GM12873 (cell line): ENCODE results near the gene POLE.
A peak's percentile ranks its signal among the peaks of the same experiment; 100 is the strongest.

Source experiments
- CTCF ChIP-seq: IDR thresholded peaks from 2 replicates; pipeline ENCODE4 v1.5.1; 2012; ENCODE audit warnings: low read depth, mild to moderate bottlenecking, moderate library complexity, low read length, control low read depth; ENCODE audit not compliant: insufficient read depth; ENCODE audit errors: missing control alignments

The POLE gene

GRCh38 chr12:132638541-132639408, 48.4 kb downstream of the POLE start:
- peak; percentile 87 for TF ChIP-seq CTCF

- TF ChIP-seq CTCF, result no peak
Measured at GRCh38 chr12:132637811-132638210, 49.3 kb downstream of the POLE start.

DNA sequence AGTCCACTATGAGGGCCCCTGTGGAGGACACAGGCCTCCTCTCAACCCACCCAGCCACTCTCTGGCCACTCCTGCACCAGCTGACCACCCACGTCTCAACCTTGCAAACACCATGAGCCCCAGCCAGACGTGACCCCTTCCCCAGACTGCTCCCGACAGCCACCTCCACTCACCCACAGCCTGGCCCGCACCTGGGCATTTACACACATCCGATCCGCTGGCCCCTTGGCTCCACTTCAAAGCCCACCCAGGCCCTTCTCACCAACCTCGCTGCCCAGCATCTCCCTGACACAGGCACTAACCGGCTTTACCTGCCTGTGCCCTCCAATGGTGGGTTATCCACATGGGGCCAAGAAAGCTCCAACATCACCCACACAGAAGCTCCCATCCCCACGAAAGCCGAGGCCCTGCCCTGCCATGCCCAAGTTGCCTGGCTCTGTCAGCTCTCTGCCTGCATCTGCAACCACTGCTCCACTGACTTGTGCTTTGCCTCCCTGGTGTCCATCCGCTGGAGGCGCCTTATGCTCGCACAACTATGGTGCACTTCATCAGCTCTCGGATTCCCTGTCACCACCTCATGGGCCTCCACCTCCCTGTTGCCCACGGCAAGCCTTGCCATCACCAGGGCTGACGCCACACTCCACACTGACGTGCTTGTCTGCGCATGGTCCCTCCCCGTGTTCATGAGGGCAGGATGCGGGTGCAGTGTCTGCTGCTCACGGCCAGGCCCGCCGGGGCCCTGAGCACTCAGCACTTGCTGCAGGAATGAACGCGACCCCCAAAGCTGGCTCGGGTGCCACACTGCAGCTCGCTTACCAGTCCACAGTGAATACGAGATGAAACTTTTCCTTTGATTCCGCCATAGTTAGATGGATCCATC, 51.8 kb downstream of the POLE start:
- no peak for TF ChIP-seq CTCF

DNA sequence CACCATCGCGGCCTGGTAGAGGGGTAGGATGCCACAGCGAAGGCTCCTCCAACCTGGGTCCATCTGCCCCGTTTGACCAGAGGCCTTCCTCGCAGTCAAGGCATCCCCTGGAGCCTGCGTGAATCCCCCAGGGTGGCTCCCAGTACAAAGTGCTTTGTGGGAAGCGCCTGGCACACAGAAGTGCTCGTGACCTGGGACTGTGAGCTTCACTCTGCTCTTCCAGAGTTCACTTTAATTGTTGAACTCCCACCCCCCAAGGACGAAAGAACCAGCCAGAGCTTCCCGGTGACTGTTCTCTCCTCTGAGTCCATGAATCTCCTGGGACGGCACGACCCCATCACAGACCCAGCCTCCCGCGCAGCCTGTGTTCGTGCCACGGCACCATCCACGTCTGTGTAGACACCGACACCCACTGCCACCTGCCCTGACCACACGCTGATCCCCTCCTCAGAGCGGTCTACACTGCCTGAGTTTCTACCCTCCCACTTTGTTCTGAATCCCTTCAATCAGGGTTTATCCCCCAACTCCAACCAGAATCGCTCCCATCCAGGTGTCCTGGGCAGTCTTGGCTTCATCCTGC, 52.6 kb downstream of the POLE start:
- TF ChIP-seq CTCF, result no peak

DNA sequence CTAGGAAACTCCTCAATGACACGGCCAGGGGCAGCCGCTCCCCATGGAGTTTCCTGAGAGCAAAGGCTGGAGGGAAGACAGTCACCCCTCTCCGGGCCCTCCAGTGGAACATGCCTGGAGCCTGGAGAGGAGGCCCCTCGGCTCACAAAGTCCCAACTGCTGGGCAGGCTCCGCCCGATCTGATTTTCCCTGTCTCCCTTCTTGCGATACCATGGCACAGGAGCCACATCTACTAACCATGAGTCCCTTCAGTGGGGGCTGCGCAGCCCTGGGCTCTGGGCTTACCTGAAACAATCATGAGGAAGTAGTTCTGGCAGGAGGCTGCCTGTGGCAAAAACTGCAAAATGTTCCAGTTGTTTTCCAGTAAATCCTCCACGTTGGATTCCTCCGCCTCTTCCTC, 53.2 kb downstream of the POLE start:
- TF ChIP-seq CTCF, result no peak

- no peak for TF ChIP-seq CTCF
Measured at GRCh38 chr12:132633398-132633797, 53.7 kb downstream of the POLE start.
